ENCODE measurements around the gene SLF2.
A peak's percentile ranks its signal among the peaks of the same experiment; 100 is the strongest.

Gene SLF2

DNA sequence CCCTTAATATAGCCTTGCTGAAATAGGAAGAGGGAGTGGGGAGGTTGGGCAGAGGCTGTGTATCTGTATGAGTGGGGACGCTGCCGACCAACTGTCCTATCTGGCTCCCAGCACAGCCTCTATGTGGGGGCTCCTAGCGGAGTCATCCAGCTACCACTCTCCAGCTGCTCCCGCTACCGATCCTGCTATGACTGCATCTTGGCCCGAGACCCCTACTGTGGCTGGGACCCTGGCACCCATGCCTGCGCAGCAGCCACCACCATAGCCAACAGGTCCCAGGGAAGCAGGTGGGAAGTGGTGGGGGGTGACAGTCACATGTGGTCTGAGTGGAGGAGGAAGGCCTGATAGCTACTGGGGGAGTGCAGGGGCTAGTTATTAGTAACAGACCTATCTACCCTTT lies 67.9 kb downstream of the SLF2 start:
- no peak for DNase-seq (ENCODE audit: low read depth, low spot score)

DNA sequence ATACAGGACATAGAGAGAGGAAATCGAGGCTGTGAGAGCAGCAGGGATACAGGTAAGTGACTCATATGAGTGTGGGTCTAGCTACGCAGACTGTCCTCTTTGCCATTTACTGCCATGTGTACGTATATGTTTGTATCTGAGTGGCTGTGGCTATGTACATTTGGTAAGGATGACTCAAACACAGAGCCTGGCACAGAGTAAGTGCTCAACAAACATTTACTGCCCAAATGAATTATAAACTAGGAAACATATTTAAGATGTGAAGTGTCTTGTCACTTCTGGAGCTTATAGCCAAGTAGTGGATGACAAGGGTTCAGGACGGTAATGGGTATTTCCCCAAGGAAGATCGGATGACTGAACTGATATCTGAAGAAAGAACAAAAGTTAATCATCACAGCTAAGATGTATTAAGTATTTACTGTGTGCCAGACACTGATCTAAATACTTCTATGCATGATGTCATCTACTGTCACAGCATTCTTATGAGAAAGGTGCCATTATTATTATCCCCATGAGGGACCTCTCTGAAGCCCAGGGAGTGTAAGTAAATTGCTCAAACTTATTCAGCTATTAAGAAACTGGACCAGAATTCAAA lies 68.5 kb downstream of the SLF2 start:
- no peak for DNase-seq (ENCODE audit: low read depth, low spot score)

DNA sequence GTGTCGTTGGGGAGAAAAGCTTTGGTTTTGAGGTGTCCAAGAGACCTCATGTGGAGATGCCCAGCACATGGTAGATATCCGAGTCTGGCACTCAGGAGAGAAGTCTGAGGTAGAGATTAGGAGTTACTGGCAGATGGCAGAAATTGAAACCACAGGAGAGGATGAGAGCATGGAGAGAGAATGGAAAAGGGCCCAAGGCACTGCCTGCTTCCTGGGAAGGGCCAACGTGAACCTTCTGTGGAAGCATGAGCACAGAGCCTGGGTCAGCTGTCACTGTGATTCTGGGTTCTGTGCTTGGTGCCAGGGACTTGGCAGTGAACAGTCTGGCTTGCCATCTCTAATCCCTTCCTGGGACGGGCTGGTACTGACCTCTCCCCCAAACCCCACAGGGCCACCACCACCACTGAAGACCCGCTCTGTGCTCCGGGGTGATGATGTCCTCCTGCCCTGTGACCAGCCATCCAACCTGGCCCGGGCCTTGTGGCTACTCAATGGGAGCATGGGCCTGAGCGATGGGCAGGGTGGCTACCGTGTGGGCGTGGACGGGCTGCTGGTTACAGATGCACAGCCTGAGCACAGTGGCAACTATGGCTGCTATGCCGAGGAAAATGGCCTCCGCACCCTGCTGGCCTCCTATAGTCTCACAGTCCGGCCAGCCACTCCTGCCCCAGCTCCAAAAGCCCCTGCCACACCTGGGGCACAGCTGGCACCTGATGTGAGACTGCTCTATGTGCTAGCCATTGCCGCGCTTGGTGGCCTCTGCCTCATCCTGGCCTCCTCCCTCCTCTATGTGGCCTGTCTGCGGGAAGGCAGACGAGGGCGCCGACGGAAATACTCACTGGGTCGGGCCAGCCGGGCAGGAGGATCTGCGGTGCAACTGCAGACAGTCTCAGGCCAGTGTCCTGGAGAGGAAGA lies 70.4 kb downstream of the SLF2 start:
- DNase-seq (ENCODE audit: low read depth, low spot score) = no peak

DNA sequence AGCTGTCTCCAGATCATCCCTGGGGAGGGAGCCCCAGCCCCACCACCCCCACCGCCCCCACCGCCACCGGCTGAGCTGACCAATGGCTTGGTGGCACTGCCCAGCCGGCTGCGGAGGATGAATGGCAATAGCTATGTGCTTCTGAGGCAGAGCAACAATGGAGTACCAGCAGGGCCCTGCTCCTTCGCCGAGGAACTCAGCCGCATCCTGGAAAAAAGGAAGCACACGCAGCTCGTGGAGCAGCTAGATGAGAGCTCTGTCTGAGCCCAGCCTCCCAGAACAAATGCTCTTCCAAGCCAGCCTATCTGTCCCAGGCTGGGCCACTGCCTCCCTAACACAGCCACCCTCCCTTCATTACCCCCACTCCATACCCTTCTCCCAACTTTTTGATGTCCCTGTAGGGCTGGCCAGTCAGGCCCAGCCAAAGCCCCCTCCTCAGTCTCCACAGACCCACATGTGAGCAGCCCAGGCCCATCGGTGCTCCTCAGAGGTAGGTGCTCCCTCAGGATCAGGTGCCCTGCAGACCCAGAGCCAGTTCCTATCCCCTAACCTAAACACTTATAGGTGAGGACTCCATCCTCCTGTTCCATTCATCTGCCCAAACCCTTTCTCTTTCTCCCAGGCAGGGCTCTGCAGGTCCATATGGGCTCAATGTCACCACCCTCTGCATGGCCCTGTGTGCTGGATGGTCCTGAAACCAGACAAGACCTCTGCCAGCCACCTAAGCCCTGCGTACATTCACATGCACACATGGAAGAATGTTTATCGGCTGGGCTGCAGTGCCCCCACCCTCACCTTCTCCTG lies 71.3 kb downstream of the SLF2 start:
- DNase-seq (ENCODE audit: low read depth, low spot score) = no peak

DNA sequence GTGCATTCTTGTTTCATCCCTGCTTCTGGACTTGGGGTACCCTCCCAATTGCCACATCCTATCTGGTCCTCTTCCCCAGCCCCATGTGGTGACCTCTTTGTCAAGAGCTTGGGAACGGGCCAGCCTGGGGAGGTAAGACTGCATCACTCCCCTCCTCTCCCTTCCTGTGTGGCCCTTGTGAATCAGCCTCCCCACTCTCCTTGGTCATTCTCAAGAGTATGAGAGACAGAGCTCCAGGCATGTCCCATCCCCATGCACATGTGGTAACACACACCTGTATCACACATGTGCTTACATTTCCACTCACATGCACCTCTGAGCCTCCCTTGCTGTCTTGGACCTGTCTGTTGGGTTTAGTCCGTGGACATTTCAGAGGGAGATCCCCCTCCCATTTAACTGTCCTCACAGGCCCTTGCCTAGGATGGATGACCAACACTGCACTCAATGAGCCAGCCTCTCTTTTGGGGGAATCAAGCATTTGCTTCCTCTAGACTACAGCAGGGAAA lies 72.0 kb downstream of the SLF2 start:
- no peak for DNase-seq (ENCODE audit: low read depth, low spot score)

DNA sequence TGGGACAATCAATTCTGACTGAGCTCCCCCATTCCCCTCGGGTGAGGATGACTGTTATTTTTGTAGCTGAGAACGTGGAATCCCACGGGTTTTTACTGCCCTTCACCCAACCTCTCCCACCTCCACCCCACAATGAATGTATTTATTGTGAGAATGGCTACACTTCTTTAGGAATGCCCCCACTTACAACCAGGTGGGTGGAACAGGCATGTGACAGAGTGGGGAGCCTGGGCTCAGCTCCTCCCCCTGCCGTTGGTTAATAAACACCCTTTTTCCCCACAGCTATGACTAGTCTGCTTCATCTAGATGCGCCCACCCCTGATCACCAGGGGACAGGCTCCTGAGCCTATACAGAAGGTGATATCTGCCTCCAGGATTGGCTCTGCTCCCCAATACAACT lies 72.6 kb downstream of the SLF2 start:
- DNase-seq (ENCODE audit: low read depth, low spot score) = no peak

DNA sequence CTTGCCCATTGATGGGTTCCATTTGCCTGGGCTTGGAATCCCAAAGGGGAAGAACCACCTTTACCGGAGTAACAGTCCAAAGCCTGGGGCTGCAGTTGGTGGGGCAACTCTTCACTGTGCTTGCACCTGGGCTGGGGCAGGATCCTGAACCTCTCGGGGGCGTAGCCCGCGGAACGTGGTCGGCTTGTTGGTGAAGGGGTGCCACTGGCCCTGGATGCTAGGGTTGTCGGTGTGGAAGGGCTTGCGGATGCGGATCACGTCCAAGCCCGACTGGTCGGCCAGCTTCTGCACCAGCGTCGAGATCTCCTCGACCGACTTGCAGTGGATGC lies 73.8 kb downstream of the SLF2 start:
- no peak for DNase-seq (ENCODE audit: low read depth, low spot score)

DNA sequence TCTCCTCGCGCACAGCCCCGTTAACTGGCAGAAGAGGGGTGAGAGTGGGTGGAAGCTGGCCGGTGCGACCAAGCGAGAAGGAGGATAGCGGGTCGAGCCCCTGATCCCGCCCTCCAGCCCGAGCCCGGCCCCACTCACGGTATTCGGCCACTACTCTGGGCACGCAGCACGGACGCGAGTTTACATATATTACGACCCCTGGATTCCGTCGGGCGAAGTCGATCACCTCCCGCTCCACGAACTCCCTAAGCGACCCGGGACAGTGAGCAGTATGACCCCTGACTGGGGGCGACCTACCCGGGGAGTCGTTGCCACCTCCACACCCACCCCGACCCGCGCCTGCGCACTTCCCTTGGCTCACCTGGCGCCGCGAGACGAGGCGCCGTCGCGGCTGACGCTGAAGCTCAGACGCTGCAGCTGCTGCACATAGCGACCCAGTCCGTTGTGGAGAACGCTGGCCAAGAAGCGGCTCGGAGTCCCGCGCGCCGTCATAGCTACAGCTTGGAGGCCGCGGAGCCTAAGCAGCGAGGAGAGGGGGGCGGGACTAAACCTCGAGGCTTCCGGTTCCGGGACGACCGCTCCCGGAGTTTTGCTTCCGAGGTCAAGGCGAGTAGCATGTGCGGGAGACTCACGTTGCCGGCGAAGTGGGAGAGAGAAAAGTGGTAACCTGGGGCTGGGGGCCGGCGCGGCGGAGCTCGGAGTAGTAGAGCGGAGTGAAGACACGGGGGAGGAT lies 74.4 kb downstream of the SLF2 start, which contains the start of the genes MRPL43 and TWNK:
Gene MRPL43 (minus strand): TSS at position 546 of the 733 bp plus-strand sequence. CDS start 54 bp downstream, at position 492.
Gene TWNK (plus strand): TSS at position 592 of the 733 bp plus-strand sequence. CDS start 668 bp downstream, outside the sequence.
- DNase-seq (ENCODE audit: low read depth, low spot score) = no peak

DNA sequence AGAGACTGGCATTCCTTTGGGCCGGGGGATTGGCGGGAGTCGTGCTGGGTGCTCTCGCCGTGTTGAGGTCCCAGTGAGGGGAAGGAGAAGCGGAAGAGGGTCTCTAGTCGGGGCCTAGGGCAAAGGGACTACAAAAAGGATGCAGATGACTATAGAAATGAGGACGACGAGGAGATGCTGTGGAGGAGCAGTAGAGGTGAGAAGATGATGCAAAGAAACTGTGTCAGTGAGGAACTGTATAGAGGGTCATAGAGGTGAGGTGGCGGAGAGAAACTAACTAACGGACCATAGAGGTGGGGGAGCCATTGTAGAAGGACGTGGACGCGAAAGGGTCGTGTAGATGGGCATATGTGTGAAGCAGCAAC lies 74.9 kb downstream of the SLF2 start:
- DNase-seq (ENCODE audit: low read depth, low spot score) = no peak

DNA sequence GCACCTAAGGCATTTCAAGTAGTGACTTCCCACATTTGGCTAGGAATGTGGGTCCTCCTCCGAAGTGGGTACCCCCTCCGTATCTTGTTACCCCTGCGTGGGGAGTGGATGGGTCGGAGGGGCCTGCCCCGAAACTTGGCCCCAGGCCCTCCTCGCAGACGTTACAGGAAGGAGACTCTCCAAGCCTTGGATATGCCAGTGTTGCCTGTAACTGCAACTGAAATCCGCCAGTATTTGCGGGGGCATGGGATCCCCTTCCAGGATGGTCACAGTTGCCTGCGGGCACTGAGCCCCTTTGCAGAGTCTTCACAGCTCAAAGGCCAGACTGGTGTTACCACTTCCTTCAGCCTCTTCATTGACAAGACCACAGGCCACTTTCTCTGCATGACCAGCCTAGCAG lies 75.4 kb downstream of the SLF2 start:
- DNase-seq (ENCODE audit: low read depth, low spot score) = no peak

DNA sequence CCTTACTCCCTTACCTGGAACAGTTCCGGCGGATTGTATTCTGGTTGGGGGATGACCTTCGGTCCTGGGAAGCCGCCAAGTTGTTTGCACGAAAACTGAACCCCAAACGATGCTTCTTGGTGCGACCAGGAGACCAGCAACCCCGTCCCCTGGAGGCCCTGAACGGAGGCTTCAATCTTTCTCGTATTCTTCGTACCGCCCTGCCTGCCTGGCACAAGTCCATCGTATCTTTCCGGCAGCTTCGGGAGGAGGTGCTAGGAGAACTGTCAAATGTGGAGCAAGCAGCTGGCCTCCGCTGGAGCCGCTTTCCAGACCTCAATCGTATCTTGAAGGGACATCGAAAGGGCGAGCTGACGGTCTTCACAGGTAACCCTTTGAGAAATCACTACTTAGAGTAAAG lies 76.3 kb downstream of the SLF2 start:
- DNase-seq (ENCODE audit: low read depth, low spot score) = no peak

DNA sequence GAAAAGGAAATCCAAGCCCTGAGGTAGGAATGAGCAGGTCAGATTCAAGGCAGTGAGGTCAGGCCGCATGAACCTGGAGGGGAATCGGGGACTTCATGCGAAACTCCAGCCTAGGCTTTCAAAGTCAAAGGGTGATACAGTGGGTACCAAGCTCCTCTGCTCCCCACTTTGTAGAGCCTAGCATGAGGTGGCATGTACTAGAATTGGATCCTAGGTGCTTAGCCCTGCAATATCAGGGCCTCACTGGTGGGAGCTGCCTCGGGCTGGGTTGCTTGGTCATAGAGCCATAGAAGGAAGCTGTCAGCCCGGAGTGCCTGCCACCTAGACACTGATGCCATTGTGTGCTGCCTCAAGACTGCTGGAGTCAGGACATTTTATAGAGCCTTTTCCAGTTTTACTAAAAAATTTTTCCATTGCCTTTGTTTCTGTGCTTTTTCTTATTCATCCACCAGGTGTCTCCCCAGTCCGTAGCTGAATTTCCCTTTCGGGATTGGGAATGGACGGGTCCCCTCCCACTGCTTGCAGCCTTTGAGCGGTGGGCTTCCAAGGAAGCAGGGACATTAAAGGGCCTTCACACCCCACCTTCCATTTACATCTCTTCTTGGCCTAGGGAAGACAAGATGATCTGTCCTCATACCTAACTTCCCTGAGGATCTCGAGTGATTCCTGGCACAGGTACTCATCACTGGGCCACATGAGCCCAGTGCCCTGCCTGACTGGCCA lies 81.4 kb downstream of the SLF2 start:
- DNase-seq (ENCODE audit: low read depth, low spot score) = no peak

DNA sequence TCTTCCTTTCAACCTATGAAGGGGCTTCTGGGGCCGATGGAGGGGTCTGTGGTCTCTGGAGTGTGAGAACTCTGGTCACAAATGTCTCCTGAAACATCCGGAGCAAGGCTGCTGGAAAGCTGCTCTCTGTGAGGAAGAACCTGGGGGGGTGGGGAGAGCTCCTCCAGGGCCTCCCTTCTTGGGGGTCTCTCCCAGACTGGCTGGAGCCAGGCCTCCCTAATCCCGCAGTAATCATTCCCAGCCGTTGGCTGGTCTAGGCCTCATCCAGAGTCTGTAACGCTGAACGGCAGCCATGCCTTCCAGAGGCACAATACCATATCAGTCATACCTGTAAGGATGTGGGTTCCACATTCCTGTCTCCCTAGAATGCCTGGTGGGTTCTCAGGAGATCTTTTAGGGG lies 82.4 kb downstream of the SLF2 start:
- DNase-seq (ENCODE audit: low read depth, low spot score) = no peak

DNA sequence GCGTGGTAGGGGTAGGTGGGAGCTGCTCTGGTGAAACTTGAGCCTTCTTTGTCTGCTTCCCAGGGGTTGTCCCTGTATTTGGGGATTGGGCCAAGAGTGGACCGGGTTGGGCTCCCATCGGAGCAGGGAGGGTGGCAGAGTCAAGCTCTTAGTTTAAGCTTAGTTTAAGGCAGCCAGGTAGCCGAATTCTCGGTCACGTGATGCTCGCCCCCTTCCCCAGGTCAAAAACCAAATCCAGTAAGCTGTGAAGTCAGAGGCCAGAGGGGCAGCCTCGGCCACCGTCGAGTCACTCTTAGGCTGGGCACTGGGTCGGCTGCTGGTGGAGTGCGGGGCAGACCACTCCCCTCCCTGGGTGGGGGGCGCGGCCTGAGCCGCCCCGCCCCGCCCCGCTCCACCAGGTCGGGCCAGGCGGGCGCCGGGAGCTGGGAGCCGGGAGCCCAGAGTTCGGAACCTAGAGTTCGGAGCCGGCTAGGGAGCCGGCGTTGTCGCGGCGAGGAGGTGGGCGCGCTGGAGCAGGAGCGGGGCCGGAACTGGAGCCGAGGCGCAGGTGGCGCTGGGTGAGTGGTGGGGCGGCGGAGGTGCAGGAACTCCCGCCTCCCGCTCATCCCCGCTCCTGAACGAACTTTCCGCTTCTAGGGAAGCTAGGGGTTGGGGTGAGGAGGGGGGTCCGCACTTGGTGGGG lies 84.1 kb downstream of the SLF2 start:
- DNase-seq (ENCODE audit: low read depth, low spot score) = no peak

DNA sequence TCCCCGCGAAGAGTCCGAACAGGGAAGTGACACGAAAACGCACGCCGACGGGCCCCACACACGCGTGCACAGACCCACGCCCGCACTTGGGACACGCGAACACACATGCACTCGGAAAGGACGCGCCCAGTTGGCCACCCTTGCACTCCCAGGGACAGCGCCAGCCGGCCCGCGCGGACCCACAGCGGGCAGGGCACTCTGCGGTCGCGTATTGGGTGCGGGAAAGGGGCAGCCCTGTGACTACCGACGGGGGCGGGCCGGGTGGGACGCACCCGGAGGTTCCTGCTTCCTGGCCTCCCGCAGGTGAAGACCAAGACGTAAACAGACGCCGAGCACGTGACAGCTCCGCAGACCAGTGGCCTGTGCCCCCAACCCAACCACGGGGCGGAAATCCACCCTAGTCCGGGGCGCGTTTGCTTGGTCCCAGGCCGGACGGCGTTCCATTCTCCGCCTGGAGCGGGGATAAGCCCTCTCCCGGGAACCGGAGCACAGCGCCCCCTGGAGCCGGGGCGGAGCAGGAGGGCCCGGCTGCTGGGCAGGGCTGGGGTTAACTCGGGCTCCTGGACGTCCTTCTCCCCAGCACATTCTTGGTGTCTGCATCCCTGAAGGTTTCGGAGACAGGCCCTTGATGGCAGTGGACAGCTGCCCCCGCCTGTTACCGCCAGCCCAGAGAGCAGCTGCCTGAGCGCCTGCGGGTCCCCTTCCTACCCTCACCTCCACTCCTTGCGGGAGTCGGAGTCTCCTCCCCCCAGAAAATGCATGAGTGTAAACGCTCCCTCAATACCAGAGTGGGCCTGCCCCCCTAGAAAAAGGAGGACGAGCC lies 84.8 kb downstream of the SLF2 start:
- no peak for DNase-seq (ENCODE audit: low read depth, low spot score)

DNA sequence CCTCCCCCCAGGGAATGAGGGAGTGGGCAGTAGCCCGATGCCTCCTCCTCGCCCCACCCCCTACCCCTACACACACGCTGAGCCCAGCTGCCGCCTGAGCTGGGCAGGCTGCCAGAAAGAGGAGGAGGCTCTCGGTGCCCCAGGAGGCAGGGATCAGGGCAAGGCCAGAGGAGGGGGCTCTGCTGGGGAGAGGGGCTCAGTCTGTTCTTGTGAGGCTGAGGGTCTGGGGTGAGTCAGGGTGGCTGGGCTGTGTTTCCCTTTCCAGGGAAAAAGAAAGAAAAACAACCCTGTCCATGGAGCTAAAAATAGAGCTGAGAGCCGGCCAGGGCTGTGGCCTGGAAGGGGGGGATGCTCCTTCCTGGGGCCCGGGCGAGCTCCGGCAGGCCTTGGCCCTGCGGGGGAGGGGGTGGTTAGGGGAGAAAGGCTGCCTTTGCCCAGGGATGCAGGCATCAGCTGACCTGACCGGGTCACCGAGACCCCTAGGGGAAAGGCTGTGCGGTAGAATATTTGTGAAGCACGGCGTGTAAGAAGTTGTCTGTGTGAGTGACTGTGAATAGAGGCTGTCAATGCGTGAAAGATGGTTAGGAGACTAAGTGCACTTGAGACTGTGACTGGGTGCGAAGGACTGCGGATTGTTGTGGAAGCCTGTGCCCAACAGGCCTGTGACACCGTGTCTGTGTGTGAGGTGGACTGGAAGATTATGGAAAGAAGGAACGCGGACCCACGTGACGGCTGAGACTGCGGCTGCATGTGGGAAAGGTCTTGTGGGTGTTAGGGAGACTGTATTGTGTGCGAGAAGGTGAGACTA lies 85.6 kb downstream of the SLF2 start:
- peak; percentile 82 for DNase-seq (ENCODE audit: low read depth, low spot score)

DNA sequence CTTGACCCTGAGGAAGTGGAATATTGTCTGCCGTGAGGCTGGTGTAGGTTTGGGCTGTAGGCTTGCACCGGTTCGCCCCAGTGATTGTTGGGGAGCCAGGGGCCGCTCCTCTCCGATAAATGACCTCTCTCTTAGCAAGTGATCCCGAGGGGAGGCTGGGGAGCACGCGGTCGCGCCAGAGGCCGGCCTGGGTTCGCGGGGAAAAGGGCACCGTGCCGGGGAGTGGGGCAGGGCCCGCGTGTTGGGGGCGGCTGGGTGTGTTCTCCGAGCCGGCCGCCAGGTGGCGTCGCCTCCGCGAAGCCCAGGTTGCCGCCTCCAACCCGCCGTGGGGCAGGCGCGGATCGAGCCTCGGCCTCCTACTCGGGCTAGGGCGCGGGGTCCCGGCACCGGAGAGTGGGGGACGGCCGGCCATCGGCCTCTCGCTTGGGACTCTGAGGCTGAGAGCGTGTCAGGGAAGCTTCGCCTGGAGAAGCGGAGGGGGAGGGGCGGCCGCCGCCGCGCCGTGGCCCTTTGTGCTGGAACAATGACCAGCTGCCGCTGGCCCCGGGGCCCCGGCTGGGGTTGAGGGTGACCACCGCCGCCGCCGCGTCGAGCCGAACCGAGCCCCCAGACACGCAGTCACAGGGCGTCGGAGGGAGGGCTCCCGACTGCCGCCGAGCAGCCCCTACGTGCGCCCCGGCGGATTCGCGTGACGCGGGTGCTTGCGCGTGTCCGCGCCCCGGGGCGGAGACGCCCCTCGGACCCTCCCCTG lies 86.4 kb downstream of the SLF2 start:
- no peak for DNase-seq (ENCODE audit: low read depth, low spot score)

DNA sequence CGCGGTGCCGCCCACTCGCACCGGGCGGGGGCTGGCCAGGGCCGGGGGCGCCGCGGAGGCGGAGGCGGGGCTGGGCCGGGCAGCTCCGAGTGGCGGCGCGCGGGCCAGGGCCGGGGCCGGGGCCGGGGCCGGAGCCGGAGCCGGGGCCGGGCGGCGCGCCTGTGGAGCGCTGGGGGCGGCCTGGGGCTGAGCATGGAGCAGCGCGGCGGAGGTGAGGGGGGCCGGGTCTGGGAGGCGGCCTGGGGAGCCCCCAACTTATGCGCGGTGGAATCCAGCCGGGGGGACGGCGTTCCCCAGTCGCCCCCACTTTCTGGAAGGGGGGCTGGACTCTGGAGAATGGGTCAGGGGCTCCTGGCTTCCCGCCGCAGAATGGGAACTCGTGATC lies 87.0 kb downstream of the SLF2 start, which contains the start of gene LZTS2:
Gene LZTS2 (plus strand): TSS at position 67 of the 385 bp plus-strand sequence. CDS start 2,731 bp downstream, outside the sequence.
- DNase-seq (ENCODE audit: low read depth, low spot score) = no peak

All from smooth muscle cell of the brain vasculature (primary cell).